Activated CD4-positive, alpha-beta T cell treated with anti-CD3 and anti-CD28 coated beads, Interleukin-2, Interleukin-4, amounts not matched to agents 100 ng/mL and 50 ng/mL, durations not matched to agents 16 hours and 8 hours (primary cell): Measurements from ENCODE around the gene SLC39A6.
"Not testable (repeated sequence)": the region's sequence is repeated elsewhere in the genome, so short reads cannot be mapped to it uniquely, and the experiment has no call there.

Source experiments
- DNase-seq: peaks from one replicate; pipeline ENCODE4 v3.0.0-alpha.2; 2020; ENCODE audit warnings: low spot score

Gene SLC39A6, protein sequence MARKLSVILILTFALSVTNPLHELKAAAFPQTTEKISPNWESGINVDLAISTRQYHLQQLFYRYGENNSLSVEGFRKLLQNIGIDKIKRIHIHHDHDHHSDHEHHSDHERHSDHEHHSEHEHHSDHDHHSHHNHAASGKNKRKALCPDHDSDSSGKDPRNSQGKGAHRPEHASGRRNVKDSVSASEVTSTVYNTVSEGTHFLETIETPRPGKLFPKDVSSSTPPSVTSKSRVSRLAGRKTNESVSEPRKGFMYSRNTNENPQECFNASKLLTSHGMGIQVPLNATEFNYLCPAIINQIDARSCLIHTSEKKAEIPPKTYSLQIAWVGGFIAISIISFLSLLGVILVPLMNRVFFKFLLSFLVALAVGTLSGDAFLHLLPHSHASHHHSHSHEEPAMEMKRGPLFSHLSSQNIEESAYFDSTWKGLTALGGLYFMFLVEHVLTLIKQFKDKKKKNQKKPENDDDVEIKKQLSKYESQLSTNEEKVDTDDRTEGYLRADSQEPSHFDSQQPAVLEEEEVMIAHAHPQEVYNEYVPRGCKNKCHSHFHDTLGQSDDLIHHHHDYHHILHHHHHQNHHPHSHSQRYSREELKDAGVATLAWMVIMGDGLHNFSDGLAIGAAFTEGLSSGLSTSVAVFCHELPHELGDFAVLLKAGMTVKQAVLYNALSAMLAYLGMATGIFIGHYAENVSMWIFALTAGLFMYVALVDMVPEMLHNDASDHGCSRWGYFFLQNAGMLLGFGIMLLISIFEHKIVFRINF

GRCh38 chr18:36129300-36130038, at the start of gene SLC39A6, which contains the start of gene ELP2:
Gene SLC39A6 (minus strand): TSS chr18:36129340. CDS start chr18:36127007, 2,333 bp downstream.
Gene ELP2 (plus strand): TSS chr18:36129899. CDS start chr18:36129934, 35 bp downstream.
- DNase-seq, result peak; percentile 95

DNA sequence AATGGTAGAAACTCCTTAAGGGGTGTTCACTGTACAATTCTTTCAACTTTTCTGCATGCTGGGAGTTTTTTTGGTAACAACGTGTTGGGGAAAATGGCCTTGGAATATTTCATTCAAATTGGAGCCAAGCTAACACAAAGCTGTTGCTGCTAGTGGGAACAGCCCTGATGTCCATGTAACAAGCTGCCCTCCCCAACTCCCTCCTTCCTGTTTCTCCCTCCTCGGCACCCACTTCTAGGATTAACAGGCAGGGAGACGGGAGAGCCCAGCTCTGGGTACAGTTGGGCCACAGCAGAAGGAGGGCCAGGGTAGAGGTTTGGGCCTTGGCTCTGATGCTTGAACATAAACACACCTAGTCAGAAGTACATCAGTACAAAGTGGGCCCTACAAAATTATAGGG, 48.8 kb upstream of the SLC39A6 start:
- no peak for DNase-seq

- no peak for DNase-seq
Measured at GRCh38 chr18:36176711-36177110, 47.6 kb upstream of the SLC39A6 start.

GRCh38 chr18:36176177-36176584, 47.0 kb upstream of the SLC39A6 start:
- DNase-seq, result no peak

- no peak for DNase-seq
Measured at GRCh38 chr18:36175481-36175880, 46.3 kb upstream of the SLC39A6 start.

- no peak for DNase-seq
Measured at GRCh38 chr18:36169938-36170337, 40.8 kb upstream of the SLC39A6 start.

GRCh38 chr18:36168296-36168695, 39.2 kb upstream of the SLC39A6 start:
- DNase-seq, result not testable (repeated sequence)

GRCh38 chr18:36167692-36168218, 38.6 kb upstream of the SLC39A6 start:
- no peak for DNase-seq

- DNase-seq, result no peak
Measured at GRCh38 chr18:36162981-36163380, 33.8 kb upstream of the SLC39A6 start.

- peak; percentile 53 for DNase-seq
Measured at GRCh38 chr18:36160959-36161371, 31.8 kb upstream of the SLC39A6 start.

- DNase-seq, result no peak
Measured at GRCh38 chr18:36158266-36158867, 29.2 kb upstream of the SLC39A6 start.

DNA sequence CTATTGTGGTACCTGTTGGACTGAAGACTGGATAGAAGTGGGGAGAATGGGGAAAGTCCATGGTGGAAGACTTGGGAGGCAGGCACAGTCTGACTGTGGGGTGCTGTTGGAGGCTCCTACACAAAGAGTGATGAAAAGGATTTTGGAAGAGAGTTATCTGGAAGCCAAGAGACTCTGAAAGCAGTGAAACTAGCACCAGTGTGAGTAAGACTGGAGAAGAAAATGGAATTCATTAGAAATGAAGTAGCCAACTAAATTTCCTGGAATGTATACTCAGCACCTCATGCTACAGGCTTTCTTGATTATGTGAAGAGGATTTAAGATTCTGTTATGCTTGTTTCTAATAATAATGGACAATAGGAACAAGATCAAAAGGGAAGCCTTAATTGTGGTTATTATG, 28.3 kb upstream of the SLC39A6 start:
- DNase-seq, result no peak

GRCh38 chr18:36155851-36156757, 27.0 kb upstream of the SLC39A6 start:
- no peak for DNase-seq

DNA sequence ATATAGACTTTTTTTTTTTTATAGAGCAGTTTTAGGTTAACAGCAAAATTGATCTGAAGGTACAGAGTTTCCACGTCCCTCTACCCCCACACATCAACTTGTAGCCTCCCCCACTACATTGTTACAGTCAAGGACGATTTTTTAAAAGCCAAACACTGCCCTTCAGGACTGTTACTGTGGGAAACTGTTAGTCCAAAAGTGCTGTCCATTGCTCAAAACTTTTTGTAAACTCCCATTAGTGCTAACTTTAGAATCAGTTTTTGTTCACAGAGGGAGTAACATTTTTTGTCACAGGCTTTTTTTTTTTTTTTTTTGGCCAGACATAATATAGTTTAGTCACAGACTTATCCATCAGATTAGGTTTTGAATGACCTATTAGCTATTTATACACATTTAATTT, 24.6 kb upstream of the SLC39A6 start:
- DNase-seq, result no peak

DNA sequence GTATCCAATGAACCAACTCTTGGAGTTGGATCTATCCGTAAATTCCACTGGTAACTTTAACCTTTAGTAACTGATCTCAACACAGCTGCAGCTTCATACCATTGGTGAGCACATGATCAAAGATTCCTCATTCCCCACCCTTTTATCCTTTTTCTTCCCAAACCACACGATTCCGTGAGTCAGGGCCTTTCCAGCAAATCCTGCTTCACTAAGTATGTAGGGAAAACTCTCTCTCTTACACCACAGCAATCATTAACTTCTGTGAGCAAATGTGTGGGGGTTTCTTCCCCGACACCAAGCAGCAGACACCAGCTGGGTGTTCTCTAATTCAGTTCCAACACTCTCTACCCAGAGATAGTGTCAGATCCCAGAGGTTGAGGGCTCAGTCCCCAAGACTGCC, 24.1 kb upstream of the SLC39A6 start:
- DNase-seq, result no peak

DNA sequence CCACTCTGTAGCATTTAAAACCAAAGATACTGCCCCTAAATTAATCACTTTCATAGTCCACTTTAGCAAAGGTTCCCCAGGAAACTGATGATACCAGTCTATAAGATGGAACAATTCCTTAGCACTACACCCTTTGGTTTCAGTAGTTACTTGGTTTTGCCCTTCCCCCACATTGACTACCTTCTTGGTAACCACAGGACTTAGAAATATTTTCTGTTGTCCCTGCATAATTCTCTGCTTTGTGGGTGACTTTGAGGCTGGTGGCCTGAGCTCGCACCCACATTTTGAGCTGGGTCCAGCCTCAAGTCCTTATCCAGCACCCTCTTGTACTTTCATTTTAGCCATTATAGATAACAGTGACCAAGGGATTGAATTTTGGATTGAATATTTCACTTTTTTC, 23.6 kb upstream of the SLC39A6 start:
- no peak for DNase-seq

GRCh38 chr18:36149514-36150289, 20.6 kb upstream of the SLC39A6 start:
- DNase-seq, result no peak

GRCh38 chr18:36143391-36143790, 14.3 kb upstream of the SLC39A6 start:
- no peak for DNase-seq

GRCh38 chr18:36142751-36143150, 13.6 kb upstream of the SLC39A6 start:
- DNase-seq, result no peak

DNA sequence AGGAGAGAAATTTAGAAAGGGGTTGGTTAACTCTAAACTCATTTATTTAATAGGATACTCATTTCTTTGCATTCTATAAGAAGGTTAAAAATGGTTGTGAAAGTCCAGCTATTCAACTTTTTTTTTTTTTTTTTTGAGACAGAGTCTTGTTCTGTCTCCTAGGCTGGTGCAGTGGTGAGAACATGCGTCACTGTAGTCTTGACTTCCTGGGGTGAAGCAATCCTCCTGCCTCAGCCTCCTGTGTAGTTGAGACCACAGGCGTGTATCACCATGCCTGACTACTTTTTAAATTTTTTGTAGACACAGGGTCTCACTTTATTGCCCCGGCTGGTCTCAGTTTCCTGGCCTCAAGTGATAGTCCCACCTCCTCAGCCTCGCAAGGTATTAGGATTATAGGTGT, 12.4 kb upstream of the SLC39A6 start:
- DNase-seq, result no peak
